Activated T-cell treated with anti-CD3 and anti-CD28 coated beads, Interleukin-2, amount 50 U/mL, for 72 hours (primary cell): ENCODE measurements around the gene CD164L2. TPM values are rescaled to one million over a fixed set of nuclear protein-coding genes. Genes with fewer than 3 reads are reported as not detected.
A peak's percentile ranks its signal among the peaks of the same experiment; 100 is the strongest.

Experiments used
- ATAC-seq, 2 donors: fragments of 150-1000 bp; cut with Tn5 transposase; replicated peaks in 1 of 2; 2 replicates each; pipeline ENCODE4 v1.10.0; 2021; ENCODE audit warnings: moderate library complexity in 2 of 2, mild to moderate bottlenecking in 1 of 2
- DNase-seq, 2 donors: peaks; one replicate each; pipeline ENCODE4 v3.0.0; 2021 to 2022; ENCODE audit warnings: mixed read lengths in 1 of 2
- H3K27ac Mint-ChIP-seq: one replicate; pipeline ENCODE4 v1.8.0; 2022; ENCODE audit warnings: mild to moderate bottlenecking, moderate library complexity, mixed read lengths
- H3K27me3 Mint-ChIP-seq: one replicate; pipeline ENCODE4 v1.8.0; 2022; ENCODE audit warnings: low read depth, mixed read lengths
- H3K36me3 Mint-ChIP-seq, 2 donors: one replicate each; pipeline ENCODE4 v1.8.0; 2022; ENCODE audit warnings: mixed read lengths in 2 of 2, mild to moderate bottlenecking in 1 of 2; ENCODE audit not compliant: insufficient read depth in 2 of 2
- H3K4me1 Mint-ChIP-seq: one replicate; pipeline ENCODE4 v1.8.0; 2022; ENCODE audit warnings: low read depth, mixed read lengths
- H3K4me3 Mint-ChIP-seq, 2 donors: one replicate each; pipeline ENCODE4 v1.8.0; 2022; ENCODE audit warnings: mild to moderate bottlenecking in 2 of 2, mixed read lengths in 2 of 2, moderate library complexity in 2 of 2
- H3K9me3 Mint-ChIP-seq, 2 donors: one replicate each; pipeline ENCODE4 v1.8.0; 2022; ENCODE audit warnings: mixed read lengths in 2 of 2
- total RNA-seq, 2 donors: library from RNA; stranded (reverse); gene quantifications; one replicate each; pipeline ENCODE4 v1.2.3, GENCODE V29; 2022

The CD164L2 gene
- total RNA-seq, 2 donors from 2014 or later: not detected

GRCh38 chr1:27400082-27400962 is 17.2 kb upstream of the CD164L2 start:
- no peak overlapping the region for H3K4me3 Mint-ChIP-seq
- no peak for ATAC-seq
- H3K27me3 Mint-ChIP-seq: no peaks in the 10 kb centered on the region
- no peaks in the 10 kb centered on the region for H3K9me3 Mint-ChIP-seq
- no peak for DNase-seq
- peaks cover 19% of the 10 kb centered on the region for H3K4me1 Mint-ChIP-seq
- no peaks in the 10 kb centered on the region for H3K36me3 Mint-ChIP-seq
- no peak overlapping the region for H3K27ac Mint-ChIP-seq

- DNase-seq (no peak), ATAC-seq (no peak)
- H3K36me3 Mint-ChIP-seq: no peaks in the 10 kb centered on the region
- no peaks in the 10 kb centered on the region for H3K27me3 Mint-ChIP-seq
- peaks cover 27% of the 10 kb centered on the region for H3K4me1 Mint-ChIP-seq
- no peaks in the 10 kb centered on the region for H3K9me3 Mint-ChIP-seq
- no peak overlapping the region for H3K27ac Mint-ChIP-seq
- H3K4me3 Mint-ChIP-seq: no peak overlapping the region
These were observed 16.3 kb upstream of the CD164L2 start for GRCh38 chr1:27399251-27400025.

GRCh38 chr1:27398405-27399149 is 15.4 kb upstream of the CD164L2 start:
- Mint-ChIP-seq H3K27ac (no peak overlapping the region), H3K36me3 (no peaks in the 10 kb centered on the region), H3K27me3 (no peaks in the 10 kb centered on the region), H3K4me3 (no peak overlapping the region), H3K4me1 (peaks cover 18% of the 10 kb centered on the region), H3K9me3 (no peaks in the 10 kb centered on the region)
- ATAC-seq: no peak
- DNase-seq: no peak

GRCh38 chr1:27397749-27398148 is 14.6 kb upstream of the CD164L2 start:
- H3K4me3 Mint-ChIP-seq: no peak overlapping the region
- no peaks in the 10 kb centered on the region for H3K9me3 Mint-ChIP-seq
- H3K36me3 Mint-ChIP-seq: no peaks in the 10 kb centered on the region
- H3K4me1 Mint-ChIP-seq: peaks cover 16% of the 10 kb centered on the region
- no peaks in the 10 kb centered on the region for H3K27me3 Mint-ChIP-seq
- DNase-seq (no peak), ATAC-seq (no peak)
- H3K27ac Mint-ChIP-seq: no peak overlapping the region

- no peak for DNase-seq
- Mint-ChIP-seq H3K27me3 (no peaks in the 10 kb centered on the region), H3K4me3 (no peak overlapping the region), H3K36me3 (no peaks in the 10 kb centered on the region), H3K4me1 (peaks cover 21% of the 10 kb centered on the region), H3K9me3 (no peaks in the 10 kb centered on the region), H3K27ac (no peak overlapping the region)
- no peak for ATAC-seq
These were observed 14.0 kb upstream of the CD164L2 start for GRCh38 chr1:27397110-27397509.

- H3K4me3 Mint-ChIP-seq: no peak overlapping the region
- H3K27ac Mint-ChIP-seq: peak overlapping the region; percentile 25
- H3K9me3 Mint-ChIP-seq: no peaks in the 10 kb centered on the region
- ATAC-seq (peak; percentile 26 to 37), DNase-seq (peak; percentile 80 to 84)
- no peaks in the 10 kb centered on the region for H3K36me3 Mint-ChIP-seq
- peaks cover 29% of the 10 kb centered on the region for H3K4me1 Mint-ChIP-seq
- no peaks in the 10 kb centered on the region for H3K27me3 Mint-ChIP-seq
These were observed 12.5 kb upstream of the CD164L2 start for GRCh38 chr1:27395441-27396195.

GRCh38 chr1:27394925-27395324 is 11.8 kb upstream of the CD164L2 start:
- no peaks in the 10 kb centered on the region for H3K9me3 Mint-ChIP-seq
- no peak for ATAC-seq
- peak overlapping the region; percentile 25 for H3K27ac Mint-ChIP-seq
- DNase-seq: no peak
- H3K4me1 Mint-ChIP-seq: peaks cover 29% of the 10 kb centered on the region
- H3K27me3 Mint-ChIP-seq: no peaks in the 10 kb centered on the region
- H3K36me3 Mint-ChIP-seq: no peaks in the 10 kb centered on the region
- H3K4me3 Mint-ChIP-seq: peak overlapping the region in 1 of 2 donors; percentile 5

GRCh38 chr1:27394282-27394658 is 11.1 kb upstream of the CD164L2 start:
- DNase-seq: no peak
- Mint-ChIP-seq H3K9me3 (no peaks in the 10 kb centered on the region), H3K4me3 (peak overlapping the region; percentile 5 to 11), H3K36me3 (no peaks in the 10 kb centered on the region), H3K27ac (no peak overlapping the region), H3K4me1 (peaks cover 29% of the 10 kb centered on the region), H3K27me3 (no peaks in the 10 kb centered on the region)
- no peak for ATAC-seq

- ATAC-seq: no peak
- Mint-ChIP-seq H3K27ac (no peak overlapping the region), H3K4me3 (peak overlapping the region; percentile 89 to 95), H3K27me3 (peaks cover under 1% of the 10 kb centered on the region), H3K9me3 (no peaks in the 10 kb centered on the region), H3K36me3 (no peaks in the 10 kb centered on the region), H3K4me1 (peaks cover 30% of the 10 kb centered on the region)
- no peak for DNase-seq
These were observed 10.6 kb upstream of the CD164L2 start for GRCh38 chr1:27393641-27394281.

- DNase-seq: peak in 1 of 2 donors; percentile 27
- no peak for ATAC-seq
- no peaks in the 10 kb centered on the region for H3K9me3 Mint-ChIP-seq
These were observed 9.9 kb upstream of the CD164L2 start for GRCh38 chr1:27392778-27393635.

GRCh38 chr1:27392096-27392777 is 9.1 kb upstream of the CD164L2 start, which contains the start of gene GPR3:
Gene GPR3 (plus strand): TSS chr1:27392622. CDS start chr1:27393799, 1,177 bp downstream.
- peaks cover 34% of the 10 kb centered on the region for H3K4me1 Mint-ChIP-seq
- ATAC-seq (peak; percentile 92 to 93), DNase-seq (peak; percentile 95 to 97)
- peak within 1 kb of the TSS; percentile 49 for H3K27ac Mint-ChIP-seq
- H3K36me3 Mint-ChIP-seq: no peaks in the 10 kb centered on the region
- H3K4me3 Mint-ChIP-seq: peak within 1 kb of the TSS; percentile 89 to 95
- no peaks in the 10 kb centered on the region for H3K9me3 Mint-ChIP-seq
- peaks cover 5% of the 10 kb centered on the region for H3K27me3 Mint-ChIP-seq

More at GRCh38 chr1:27392778-27393635, 9.9 kb upstream of the CD164L2 start:
- H3K4me1 Mint-ChIP-seq: peaks cover 34% of the 10 kb centered on the region
- no peaks in the 10 kb centered on the region for H3K36me3 Mint-ChIP-seq
- H3K4me3 Mint-ChIP-seq: peak overlapping the region; percentile 89 to 95
- no peak overlapping the region for H3K27ac Mint-ChIP-seq
- H3K27me3 Mint-ChIP-seq: peaks cover 5% of the 10 kb centered on the region
